NCI-H1417 (cell line): ENCODE data around the gene DR1.

ENCODE experiments used
- DNase-seq, 3 experiments: peaks; one replicate each; lab custom pipeline; 2025; lab: John Stamatoyannopoulos, UW

Gene DR1

GRCh38 chr1:93345633-93346420 is at the start of gene DR1:
TSS of gene DR1 (plus strand) at chr1:93345907. CDS start at chr1:93346646, 739 bp downstream.
- peak; percentile 86 to 94 (median 93) for DNase-seq

- peak in 1 of 3 experiments; percentile 3 for DNase-seq
These were observed 49.1 kb upstream of the DR1 start for GRCh38 chr1:93296555-93297154.

GRCh38 chr1:93301131-93301530 is 44.6 kb upstream of the DR1 start:
- DNase-seq, result no peak

GRCh38 chr1:93302078-93302477 is 43.6 kb upstream of the DR1 start:
- DNase-seq, result no peak

- DNase-seq, result peak; percentile 21 to 75 (median 74)
These were observed 41.0 kb upstream of the DR1 start for GRCh38 chr1:93304716-93305138.

- no peak for DNase-seq
These were observed 38.8 kb upstream of the DR1 start for GRCh38 chr1:93306920-93307319.

- DNase-seq, result no peak
These were observed 32.7 kb upstream of the DR1 start for GRCh38 chr1:93313026-93313425.

GRCh38 chr1:93317207-93317606 is 28.5 kb upstream of the DR1 start:
- DNase-seq, result no peak

- DNase-seq, result no peak
These were observed 27.8 kb upstream of the DR1 start for GRCh38 chr1:93317943-93318342.

- no peak for DNase-seq
These were observed 24.0 kb upstream of the DR1 start for GRCh38 chr1:93321720-93322119.

GRCh38 chr1:93322349-93322748 is 23.4 kb upstream of the DR1 start:
- DNase-seq, result peak in 1 of 3 experiments; percentile 10

- no peak for DNase-seq
These were observed 22.4 kb upstream of the DR1 start for GRCh38 chr1:93323185-93323820.

- peak in 2 of 3 experiments; percentile 23 to 62 for DNase-seq
These were observed 20.9 kb upstream of the DR1 start for GRCh38 chr1:93324486-93325464.

GRCh38 chr1:93328809-93329760 is 16.6 kb upstream of the DR1 start:
- DNase-seq, result no peak

GRCh38 chr1:93330196-93330595 is 15.5 kb upstream of the DR1 start:
- DNase-seq, result no peak

GRCh38 chr1:93330617-93331016 is 15.1 kb upstream of the DR1 start:
- no peak for DNase-seq

- no peak for DNase-seq
These were observed 14.3 kb upstream of the DR1 start for GRCh38 chr1:93331412-93331811.

- DNase-seq, result no peak
These were observed 13.3 kb upstream of the DR1 start for GRCh38 chr1:93332368-93332767.

GRCh38 chr1:93338387-93339146 is 7.1 kb upstream of the DR1 start:
- DNase-seq, result no peak

- no peak for DNase-seq
These were observed 6.5 kb upstream of the DR1 start for GRCh38 chr1:93339171-93339697.
